Activated CD8-positive, alpha-beta memory T cell treated with anti-CD3 and anti-CD28 coated beads for 1 hour (primary cell): ENCODE results near the gene C11orf21.

Experiments
- DNase-seq, 2 donors: peaks; one replicate each; pipeline ENCODE4 v3.0.0-alpha.2; 2020; ENCODE audit warnings: low read depth in 1 of 2; ENCODE audit errors: extremely low read depth in 1 of 2

Gene C11orf21

GRCh38 chr11:2321311-2321683 is 19.6 kb upstream of the C11orf21 start:
- no peak for DNase-seq

GRCh38 chr11:2320568-2321310 is 19.0 kb upstream of the C11orf21 start:
- no peak for DNase-seq

GRCh38 chr11:2319791-2320472 is 18.2 kb upstream of the C11orf21 start:
- no peak for DNase-seq

GRCh38 chr11:2318707-2319106 is 17.0 kb upstream of the C11orf21 start:
- DNase-seq: no peak

- no peak for DNase-seq
Measured at GRCh38 chr11:2318123-2318522, 16.4 kb upstream of the C11orf21 start.

GRCh38 chr11:2317354-2318050 is 15.8 kb upstream of the C11orf21 start:
- DNase-seq: no peak

GRCh38 chr11:2316963-2317244 is 15.2 kb upstream of the C11orf21 start:
- DNase-seq: no peak

GRCh38 chr11:2316169-2316962 is 14.6 kb upstream of the C11orf21 start:
- DNase-seq: no peak

- DNase-seq: no peak
Measured at GRCh38 chr11:2315395-2316168, 13.9 kb upstream of the C11orf21 start.

GRCh38 chr11:2314525-2315394 is 13.0 kb upstream of the C11orf21 start:
- DNase-seq: no peak

- DNase-seq: no peak
Measured at GRCh38 chr11:2314136-2314524, 12.4 kb upstream of the C11orf21 start.

GRCh38 chr11:2313051-2313951 is 11.6 kb upstream of the C11orf21 start:
- DNase-seq: no peak

GRCh38 chr11:2312232-2313042 is 10.7 kb upstream of the C11orf21 start:
- no peak for DNase-seq

- DNase-seq: no peak
Measured at GRCh38 chr11:2311353-2312133, 9.8 kb upstream of the C11orf21 start.

GRCh38 chr11:2310786-2311352 is 9.2 kb upstream of the C11orf21 start:
- no peak for DNase-seq

- no peak for DNase-seq
Measured at GRCh38 chr11:2310073-2310785, 8.5 kb upstream of the C11orf21 start.
